OCI-LY7 (cell line): Measurements from ENCODE around the gene FLNA. TPM values are rescaled to one million over a fixed set of nuclear protein-coding genes. Genes with fewer than 3 reads are reported as not detected.
"Not testable (repeated sequence)": the region's sequence is repeated elsewhere in the genome, so short reads cannot be mapped to it uniquely, and the experiment has no call there.

Source experiments
- BruUV-seq: library from RNA; stranded (reverse); fragments of 400-500 nt; replicated peaks from 2 replicates; lab custom pipeline; 2021; lab: Mats Ljungman, UMichigan
- CTCF ChIA-PET: fragments of 300-600 bp; sonication (Branson Sonifier 250); formaldehyde crosslinking; loops from one replicate; lab custom pipeline; 2022; ENCODE audit warnings: antibody characterized with exemption; ENCODE audit not compliant: unreplicated experiment; lab: Charles Lee
- POLR2A ChIA-PET: fragments of 300-600 bp; sonication (Branson Sonifier 250); formaldehyde crosslinking; loops from one replicate; lab custom pipeline; 2022; ENCODE audit warnings: antibody characterized with exemption; lab: Charles Lee
- DNase-seq: peaks from one replicate; pipeline ENCODE4 v3.0.0-alpha.2; 2015; ENCODE audit warnings: low spot score
- H2AFZ ChIP-seq: fragments of 200-600 bp; sonication (generic), shearing (Covaris generic); 2 replicates; pipeline ENCODE4 v1.6.1; 2014; ENCODE audit warnings: mild to moderate bottlenecking, antibody characterized with exemption, low read length, moderate library complexity
- H3K27ac ChIP-seq: fragments of 200-600 bp; sonication (generic); 2 replicates; pipeline ENCODE4 v1.5.1; 2014; ENCODE audit warnings: mixed run types, low read depth, mild to moderate bottlenecking, moderate library complexity, low read length, inconsistent platforms; ENCODE audit not compliant: poor library complexity, severe bottlenecking
- H3K36me3 ChIP-seq: fragments of 200-600 bp; sonication (generic); 2 replicates; pipeline ENCODE4 v1.6.1; 2014; ENCODE audit warnings: mild to moderate bottlenecking, antibody characterized with exemption, low read length, moderate library complexity, mixed read lengths; ENCODE audit not compliant: insufficient read depth
- H3K4me1 ChIP-seq: fragments of 200-600 bp; sonication (generic); 2 replicates; pipeline ENCODE4 v1.5.1; 2014; ENCODE audit warnings: mild to moderate bottlenecking, low read length; ENCODE audit not compliant: insufficient read depth, poor library complexity, severe bottlenecking
- H3K4me2 ChIP-seq: fragments of 200-600 bp; sonication (generic); 2 replicates; pipeline ENCODE4 v1.6.1; 2014; ENCODE audit warnings: mild to moderate bottlenecking, low read length
- H3K4me3 ChIP-seq: fragments of 200-600 bp; sonication (generic); 2 replicates; pipeline ENCODE4 v1.5.1; 2014; ENCODE audit warnings: mild to moderate bottlenecking, low read depth, low read length; ENCODE audit not compliant: poor library complexity, severe bottlenecking
- H3K79me2 ChIP-seq: fragments of 200-600 bp; sonication (generic); 2 replicates; pipeline ENCODE4 v1.6.1; 2016; ENCODE audit warnings: low read depth, mild to moderate bottlenecking, low read length, moderate library complexity, mixed read lengths; ENCODE audit not compliant: insufficient read depth
- H3K9me2 ChIP-seq: fragments of 200-600 bp; sonication (generic); 2 replicates; pipeline ENCODE4 v1.6.1; 2016; ENCODE audit warnings: mild to moderate bottlenecking, low read length, mixed read lengths; ENCODE audit not compliant: insufficient read depth
- H3K9me3 ChIP-seq: fragments of 200-600 bp; sonication (generic); 2 replicates; pipeline ENCODE4 v1.6.1; 2014; ENCODE audit warnings: mild to moderate bottlenecking, mixed run types, low read length, mixed read lengths
- H4K20me1 ChIP-seq: fragments of 200-600 bp; sonication (generic); 2 replicates; pipeline ENCODE4 v1.6.1; 2014; ENCODE audit warnings: mild to moderate bottlenecking, antibody characterized with exemption, low read length, moderate library complexity, mixed read lengths; ENCODE audit not compliant: insufficient read depth
- EZH2phosphoT487 ChIP-seq: fragments of 200-600 bp; sonication (generic); IDR thresholded peaks from 2 replicates; pipeline ENCODE4 v1.6.1; 2018; ENCODE audit warnings: low read depth, borderline replicate concordance, mild to moderate bottlenecking, mixed run types, antibody characterized with exemption, low read length, moderate library complexity, mixed read lengths
- intact Hi-C: fragments of 100-400 bp; cut with micrococcal nuclease; formaldehyde crosslinking; loops from one replicate; pipeline ENCODE4 v1.10.0; 2022; ENCODE audit not compliant: unreplicated experiment
- small RNA-seq: library from RNA; depleted of rRNA; stranded (forward); fragments of <200 nt; gene quantifications from one replicate; pipeline ENCODE3, GENCODE V24; 2014
- total RNA-seq, 2 experiments: library from RNA; depleted of rRNA in 1 of 2; stranded (reverse); fragments of >200 nt in 1 of 2; shearing (Covaris generic) in 1 of 2; gene quantifications; 2 replicates each; pipeline ENCODE4 v1.2.3, GENCODE V29; 2014 to 2022
- TF ChIP-seq, protein P1 (sequence below): fragments of 200-600 bp; sonication (generic); conservative IDR thresholded peaks from 2 replicates; pipeline ENCODE4 v1.5.1; 2014; ENCODE audit warnings: mild to moderate bottlenecking, antibody characterized with exemption, low read length, moderate library complexity, mixed read lengths

Gene FLNA
- total RNA-seq, 2 experiments from 2014 or later, result 78.8 to 97.7 TPM

DNA sequence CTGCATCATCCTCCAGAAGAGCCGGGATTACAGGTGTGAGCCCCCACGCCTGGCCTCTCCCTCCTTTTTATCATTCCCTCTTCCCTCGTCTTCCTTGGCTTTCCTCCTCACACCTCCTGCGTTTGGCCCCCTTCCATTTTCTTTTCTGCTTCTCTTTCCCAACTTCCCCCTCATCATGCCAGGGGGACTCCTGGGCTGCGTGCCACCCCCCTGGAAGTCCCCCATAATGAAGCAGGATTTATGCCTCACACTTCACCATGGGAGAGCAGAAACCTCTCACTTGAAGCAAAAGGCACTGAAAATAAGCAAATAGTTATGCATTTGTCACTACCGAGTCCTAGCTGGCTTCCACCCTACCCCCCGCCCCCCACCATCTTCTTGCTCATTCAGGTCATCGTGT, 71.0 kb downstream of the FLNA start:
- Histone ChIP-seq H2AFZ (no peak overlapping the region), H3K4me1 (peaks cover 5% of the 10 kb centered on the region), H3K4me3 (no peak overlapping the region), H3K36me3 (no peaks in the 10 kb centered on the region), H3K27ac (no peak overlapping the region), H3K4me2 (no peak overlapping the region), H3K9me2 (no peaks in the 10 kb centered on the region), H4K20me1 (no peaks in the 10 kb centered on the region), H3K79me2 (no peaks in the 10 kb centered on the region), H3K9me3 (no peaks in the 10 kb centered on the region)
- no TSS peak for BruUV-seq
- no peak for DNase-seq
- POLR2A ChIA-PET, result no interaction called here
- TF ChIP-seq, protein P1, sequence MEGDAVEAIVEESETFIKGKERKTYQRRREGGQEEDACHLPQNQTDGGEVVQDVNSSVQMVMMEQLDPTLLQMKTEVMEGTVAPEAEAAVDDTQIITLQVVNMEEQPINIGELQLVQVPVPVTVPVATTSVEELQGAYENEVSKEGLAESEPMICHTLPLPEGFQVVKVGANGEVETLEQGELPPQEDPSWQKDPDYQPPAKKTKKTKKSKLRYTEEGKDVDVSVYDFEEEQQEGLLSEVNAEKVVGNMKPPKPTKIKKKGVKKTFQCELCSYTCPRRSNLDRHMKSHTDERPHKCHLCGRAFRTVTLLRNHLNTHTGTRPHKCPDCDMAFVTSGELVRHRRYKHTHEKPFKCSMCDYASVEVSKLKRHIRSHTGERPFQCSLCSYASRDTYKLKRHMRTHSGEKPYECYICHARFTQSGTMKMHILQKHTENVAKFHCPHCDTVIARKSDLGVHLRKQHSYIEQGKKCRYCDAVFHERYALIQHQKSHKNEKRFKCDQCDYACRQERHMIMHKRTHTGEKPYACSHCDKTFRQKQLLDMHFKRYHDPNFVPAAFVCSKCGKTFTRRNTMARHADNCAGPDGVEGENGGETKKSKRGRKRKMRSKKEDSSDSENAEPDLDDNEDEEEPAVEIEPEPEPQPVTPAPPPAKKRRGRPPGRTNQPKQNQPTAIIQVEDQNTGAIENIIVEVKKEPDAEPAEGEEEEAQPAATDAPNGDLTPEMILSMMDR, result no peak
- TF ChIP-seq EZH2phosphoT487, result no peak
- CTCF ChIA-PET, result no interaction called here
- intact Hi-C loops, result no loop called here

DNA sequence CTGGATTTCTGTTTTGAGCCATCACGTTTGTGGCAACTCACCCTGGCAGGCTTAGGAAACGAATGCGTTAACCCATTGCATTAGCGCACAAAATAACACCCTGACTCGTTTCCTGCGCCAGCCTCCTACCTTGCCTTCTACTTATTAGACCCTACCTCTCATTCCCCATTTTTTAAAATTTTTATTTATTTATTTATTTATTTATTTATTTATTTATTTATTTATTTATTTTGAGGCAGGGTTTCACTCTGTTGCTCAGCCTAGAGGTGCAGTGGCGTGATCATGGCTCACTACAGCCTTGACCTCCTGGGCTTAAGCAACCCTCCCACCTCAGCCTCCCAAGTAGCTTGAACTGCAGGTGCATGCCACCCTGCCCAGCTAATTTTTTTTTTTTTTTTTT, 71.4 kb downstream of the FLNA start:
- CTCF ChIA-PET, intact Hi-C loops: not testable (repeated sequence)

DNA sequence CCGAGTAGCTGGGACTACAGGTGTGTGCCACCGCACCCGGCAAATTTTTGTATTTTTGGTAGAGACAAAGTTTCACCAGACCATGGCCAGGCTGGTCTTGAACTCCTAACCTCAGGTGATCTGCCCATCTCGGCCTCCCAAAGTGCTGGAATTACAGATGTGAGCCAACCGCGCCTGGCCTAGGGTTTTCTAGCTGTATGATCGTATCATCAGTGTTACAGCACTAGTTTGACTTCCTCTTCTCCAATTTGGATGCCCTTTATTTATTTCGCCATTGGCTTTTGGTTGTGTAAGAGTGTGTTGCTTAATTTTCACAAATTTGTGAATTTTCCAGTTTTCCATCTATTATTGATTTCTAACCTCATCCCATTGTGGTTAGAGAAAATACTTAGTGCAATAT, 73.6 kb downstream of the FLNA start:
- intact Hi-C loops, result no loop called here
- no TSS peak for BruUV-seq
- Histone ChIP-seq H3K36me3 (no peaks in the 10 kb centered on the region), H3K4me2 (no peak overlapping the region), H3K27ac (no peak overlapping the region), H2AFZ (no peak overlapping the region), H3K4me3 (no peak overlapping the region), H3K79me2 (no peaks in the 10 kb centered on the region), H4K20me1 (no peaks in the 10 kb centered on the region), H3K9me3 (no peaks in the 10 kb centered on the region), H3K4me1 (peaks cover 10% of the 10 kb centered on the region), H3K9me2 (no peaks in the 10 kb centered on the region)
- POLR2A ChIA-PET, result no interaction called here
- TF ChIP-seq, protein P1, result no peak
- no peak for TF ChIP-seq EZH2phosphoT487
- no peak for DNase-seq
- CTCF ChIA-PET, result no interaction called here

More for the DNA sequence above, 71.4 kb downstream of the FLNA start:
- BruUV-seq, H3K4me3 ChIP-seq, H3K27ac ChIP-seq, H2AFZ ChIP-seq, H3K79me2 ChIP-seq, H3K9me3 ChIP-seq, H3K4me2 ChIP-seq, DNase-seq, H3K9me2 ChIP-seq, POLR2A ChIA-PET, H3K36me3 ChIP-seq, H3K4me1 ChIP-seq, H4K20me1 ChIP-seq: not testable (repeated sequence)

Small RNA genes lying within 50 kb of the gene (small RNA-seq; reads per million reads assigned to genes)
- not detected for gene SNORA70

Other genes with a start within 250 kb of the FLNA start
- gene OPN1LW, start 230.4 kb downstream of the FLNA start, total RNA-seq (2014; rRNA removed; shearing (Covaris generic)), result not detected in 2 replicates
- not detected in 2 replicates for gene OPN1LW, start 230.4 kb downstream of the FLNA start, total RNA-seq (2022)
- not detected in 2 replicates for gene OPN1MW, start 192.0 kb downstream of the FLNA start, total RNA-seq (2014; rRNA removed; shearing (Covaris generic))
- not detected in 2 replicates for gene OPN1MW, start 192.0 kb downstream of the FLNA start, total RNA-seq (2022)
- gene OPN1MW2, start 154.9 kb downstream of the FLNA start, total RNA-seq (2014; rRNA removed; shearing (Covaris generic)), result not detected in 2 replicates
- gene OPN1MW2, start 154.9 kb downstream of the FLNA start, total RNA-seq (2022), result not detected in 2 replicates
- gene OPN1MW3, start 117.1 kb downstream of the FLNA start, total RNA-seq (2014; rRNA removed; shearing (Covaris generic)), result not detected in 2 replicates
- not detected in 2 replicates for gene OPN1MW3, start 117.1 kb downstream of the FLNA start, total RNA-seq (2022)
- not detected in 2 replicates for gene TEX28, start 79.5 kb downstream of the FLNA start, total RNA-seq (2014; rRNA removed; shearing (Covaris generic))
- not detected in 2 replicates for gene TEX28, start 79.5 kb downstream of the FLNA start, total RNA-seq (2022)
- 0.06 TPM in 1 of 2 replicates, not detected in the other for gene TKTL1, start 78.8 kb downstream of the FLNA start, total RNA-seq (2014; rRNA removed; shearing (Covaris generic))
- 0.78 TPM in 1 of 2 replicates, not detected in the other for gene TKTL1, start 78.8 kb downstream of the FLNA start, total RNA-seq (2022)
- gene EMD, start 4.7 kb upstream of the FLNA start, total RNA-seq (2014; rRNA removed; shearing (Covaris generic)), result 25.3 and 35.4 TPM in 2 replicates
- gene EMD, start 4.7 kb upstream of the FLNA start, total RNA-seq (2022), result 64.1 and 64.6 TPM in 2 replicates
- 4,261 and 4,291 TPM in 2 replicates for gene RPL10, start 23.7 kb upstream of the FLNA start, total RNA-seq (2014; rRNA removed; shearing (Covaris generic))
- gene RPL10, start 23.7 kb upstream of the FLNA start, total RNA-seq (2022), result 2,447 and 2,466 TPM in 2 replicates
- gene DNASE1L1, start 34.6 kb upstream of the FLNA start, total RNA-seq (2014; rRNA removed; shearing (Covaris generic)), result 13.4 and 23.1 TPM in 2 replicates
- 21.5 and 30.1 TPM in 2 replicates for gene DNASE1L1, start 34.6 kb upstream of the FLNA start, total RNA-seq (2022)
- 74.2 and 94.5 TPM in 2 replicates for gene TAFAZZIN, start 36.9 kb upstream of the FLNA start, total RNA-seq (2014; rRNA removed; shearing (Covaris generic))
- 85.3 and 104 TPM in 2 replicates for gene TAFAZZIN, start 36.9 kb upstream of the FLNA start, total RNA-seq (2022)
- gene ATP6AP1, start 54.0 kb upstream of the FLNA start, total RNA-seq (2014; rRNA removed; shearing (Covaris generic)), result 22.2 and 26.4 TPM in 2 replicates
- gene ATP6AP1, start 54.0 kb upstream of the FLNA start, total RNA-seq (2022), result 37.4 and 39.5 TPM in 2 replicates
- 101 and 103 TPM in 2 replicates for gene GDI1, start 62.5 kb upstream of the FLNA start, total RNA-seq (2014; rRNA removed; shearing (Covaris generic))
- gene GDI1, start 62.5 kb upstream of the FLNA start, total RNA-seq (2022), result 76.6 and 93.6 TPM in 2 replicates
- 28.1 and 30.8 TPM in 2 replicates for gene FAM50A, start 69.5 kb upstream of the FLNA start, total RNA-seq (2014; rRNA removed; shearing (Covaris generic))
- gene FAM50A, start 69.5 kb upstream of the FLNA start, total RNA-seq (2022), result 49.0 and 55.1 TPM in 2 replicates
- gene PLXNA3, start 83.6 kb upstream of the FLNA start, total RNA-seq (2014; rRNA removed; shearing (Covaris generic)), result 0.28 and 5.6 TPM in 2 replicates
- gene PLXNA3, start 83.6 kb upstream of the FLNA start, total RNA-seq (2022), result 5.2 and 8.0 TPM in 2 replicates
- 53.2 and 70.1 TPM in 2 replicates for gene LAGE3, start 104.6 kb upstream of the FLNA start, total RNA-seq (2014; rRNA removed; shearing (Covaris generic))
- 31.3 and 40.6 TPM in 2 replicates for gene LAGE3, start 104.6 kb upstream of the FLNA start, total RNA-seq (2022)
- 76.0 and 89.9 TPM in 2 replicates for gene UBL4A, start 112.0 kb upstream of the FLNA start, total RNA-seq (2014; rRNA removed; shearing (Covaris generic))
- 49.4 and 49.7 TPM in 2 replicates for gene UBL4A, start 112.0 kb upstream of the FLNA start, total RNA-seq (2022)
- gene SLC10A3, start 116.0 kb upstream of the FLNA start, total RNA-seq (2014; rRNA removed; shearing (Covaris generic)), result 12.4 and 14.1 TPM in 2 replicates
- gene SLC10A3, start 116.0 kb upstream of the FLNA start, total RNA-seq (2022), result 12.7 and 15.6 TPM in 2 replicates
- 15.3 and 16.4 TPM in 2 replicates for gene FAM3A, start 141.6 kb upstream of the FLNA start, total RNA-seq (2014; rRNA removed; shearing (Covaris generic))
- 21.9 and 24.6 TPM in 2 replicates for gene FAM3A, start 141.6 kb upstream of the FLNA start, total RNA-seq (2022)
- 21.6 and 26.1 TPM in 2 replicates for gene G6PD, start 172.2 kb upstream of the FLNA start, total RNA-seq (2014; rRNA removed; shearing (Covaris generic))
- 40.9 and 47.1 TPM in 2 replicates for gene G6PD, start 172.2 kb upstream of the FLNA start, total RNA-seq (2022)
- gene IKBKG, start 173.0 kb upstream of the FLNA start, total RNA-seq (2014; rRNA removed; shearing (Covaris generic)), result 9.9 and 14.3 TPM in 2 replicates
- gene IKBKG, start 173.0 kb upstream of the FLNA start, total RNA-seq (2022), result 31.6 and 34.4 TPM in 2 replicates
- 0.36 TPM in 1 of 2 replicates, not detected in the other for gene CTAG1A, start 210.5 kb upstream of the FLNA start, total RNA-seq (2014; rRNA removed; shearing (Covaris generic))
- gene CTAG1A, start 210.5 kb upstream of the FLNA start, total RNA-seq (2022), result not detected in 2 replicates
- not detected in 2 replicates for gene CTAG1B, start 244.6 kb upstream of the FLNA start, total RNA-seq (2014; rRNA removed; shearing (Covaris generic))
- gene CTAG1B, start 244.6 kb upstream of the FLNA start, total RNA-seq (2022), result not detected in 2 replicates